Esophagus squamous epithelium (tissue), 4 donors: ENCODE results near the gene LDLRAD3.

Experiments
- CTCF ChIP-seq, 6 experiments: fragments of 450-650 bp in 4 of 6; fragments of 200-600 bp in 2 of 6; sonication (generic) in 2 of 6; IDR thresholded peaks; one replicate each; pipeline ENCODE4 v1.5.1; 2016 to 2019; ENCODE audit warnings: antibody characterized with exemption in 6 of 6, mild to moderate bottlenecking in 4 of 6, moderate library complexity in 4 of 6
- POLR2A ChIP-seq, 4 donors: fragments of 450-650 bp; IDR thresholded peaks; one replicate each; pipeline ENCODE4 v1.6.1; 2017; ENCODE audit warnings: antibody characterized with exemption in 4 of 4, mild to moderate bottlenecking in 4 of 4, moderate library complexity in 3 of 4

GRCh38 chr11:36006556-36006955 lies 62.7 kb downstream of the LDLRAD3 start:
- no peak for TF ChIP-seq CTCF (IDR thresholded peaks at IDR 0.05)
- TF ChIP-seq POLR2A (IDR thresholded peaks at IDR 0.05): no peak
